AG08395 (cell line): ENCODE results near the gene CIBAR2.
A peak's percentile ranks its signal among the peaks of the same experiment; 100 is the strongest.

ENCODE experiments used
- DNase-seq: peaks from one replicate; pipeline ENCODE4 v3.0.0; 2012; ENCODE audit warnings: mixed read lengths, low spot score

CIBAR2 gene

GRCh38 chr16:85083051-85083639 lies 29.1 kb downstream of the CIBAR2 start:
- DNase-seq, result no peak

GRCh38 chr16:85082173-85083050 lies 29.9 kb downstream of the CIBAR2 start:
- no peak for DNase-seq

GRCh38 chr16:85081765-85082164 lies 30.5 kb downstream of the CIBAR2 start:
- no peak for DNase-seq

GRCh38 chr16:85081038-85081437 lies 31.2 kb downstream of the CIBAR2 start:
- no peak for DNase-seq

- DNase-seq, result no peak
Observed at GRCh38 chr16:85079785-85080570, 32.3 kb downstream of the CIBAR2 start.

- DNase-seq, result no peak
Observed at GRCh38 chr16:85078952-85079351, 33.3 kb downstream of the CIBAR2 start.

GRCh38 chr16:85078226-85078625 lies 34.0 kb downstream of the CIBAR2 start:
- DNase-seq, result no peak

GRCh38 chr16:85077576-85078125 lies 34.6 kb downstream of the CIBAR2 start:
- DNase-seq, result no peak

GRCh38 chr16:85077039-85077438 lies 35.2 kb downstream of the CIBAR2 start:
- DNase-seq, result no peak

GRCh38 chr16:85075236-85075924 lies 36.9 kb downstream of the CIBAR2 start:
- DNase-seq, result no peak

GRCh38 chr16:85074225-85074914 lies 37.9 kb downstream of the CIBAR2 start:
- DNase-seq, result no peak

- peak; percentile 94 for DNase-seq
Observed at GRCh38 chr16:85072947-85073346, 39.3 kb downstream of the CIBAR2 start.

GRCh38 chr16:85072076-85072860 lies 40.0 kb downstream of the CIBAR2 start:
- no peak for DNase-seq

- DNase-seq, result no peak
Observed at GRCh38 chr16:85069171-85069570, 43.1 kb downstream of the CIBAR2 start.

- DNase-seq, result no peak
Observed at GRCh38 chr16:85068746-85069145, 43.5 kb downstream of the CIBAR2 start.

GRCh38 chr16:85067426-85067825 lies 44.8 kb downstream of the CIBAR2 start:
- no peak for DNase-seq

- DNase-seq, result no peak
Observed at GRCh38 chr16:85067024-85067423, 45.2 kb downstream of the CIBAR2 start.

GRCh38 chr16:85066346-85066885 lies 45.9 kb downstream of the CIBAR2 start:
- DNase-seq, result no peak

- DNase-seq, result no peak
Observed at GRCh38 chr16:85065099-85065498, 47.2 kb downstream of the CIBAR2 start.

- DNase-seq, result no peak
Observed at GRCh38 chr16:85064186-85064585, 48.1 kb downstream of the CIBAR2 start.
